Measurements from ENCODE around the gene CALR.

GRCh38 chr19:12953799-12954611 is 15.6 kb downstream of the CALR start:
- no peak for TF ChIP-seq CTCF (conservative IDR thresholded peaks at IDR 0.05)
- no peak for TF ChIP-seq EZH2 (IDR thresholded peaks at IDR 0.05; ENCODE audit: low read depth)

All from PC-9 (cell line).